ENCODE measurements around the gene FMNL2. TPM values are rescaled to one million over a fixed set of nuclear protein-coding genes. Genes with fewer than 3 reads are reported as not detected.

FMNL2 gene
- total RNA-seq, 1 experiment from 2014 or later, result 38.2 TPM

- intact Hi-C loops (cut with micrococcal nuclease; ENCODE audit: unreplicated experiment), result loop anchor here (1.0 kb wide), 1 partner anchor 69 kb away; no protein-coding TSS in a partner anchor
- Mint-ChIP-seq H3K36me3 (ENCODE audit: insufficient read depth, unreplicated experiment) (peaks cover 10% of the 10 kb centered on the region), H3K4me3 (ENCODE audit: unreplicated experiment) (no peak overlapping the region), H3K27ac (ENCODE audit: unreplicated experiment) (peak overlapping the region; percentile 46), H3K27me3 (ENCODE audit: insufficient read depth, unreplicated experiment) (no peaks in the 10 kb centered on the region), H3K9me3 (ENCODE audit: unreplicated experiment) (no peaks in the 10 kb centered on the region), H3K4me1 (ENCODE audit: low read depth, unreplicated experiment) (peaks cover 78% of the 10 kb centered on the region)
- H3K4me1 ChIP-seq, result peaks cover 33% of the 10 kb centered on the region
- TF ChIP-seq, protein P1, sequence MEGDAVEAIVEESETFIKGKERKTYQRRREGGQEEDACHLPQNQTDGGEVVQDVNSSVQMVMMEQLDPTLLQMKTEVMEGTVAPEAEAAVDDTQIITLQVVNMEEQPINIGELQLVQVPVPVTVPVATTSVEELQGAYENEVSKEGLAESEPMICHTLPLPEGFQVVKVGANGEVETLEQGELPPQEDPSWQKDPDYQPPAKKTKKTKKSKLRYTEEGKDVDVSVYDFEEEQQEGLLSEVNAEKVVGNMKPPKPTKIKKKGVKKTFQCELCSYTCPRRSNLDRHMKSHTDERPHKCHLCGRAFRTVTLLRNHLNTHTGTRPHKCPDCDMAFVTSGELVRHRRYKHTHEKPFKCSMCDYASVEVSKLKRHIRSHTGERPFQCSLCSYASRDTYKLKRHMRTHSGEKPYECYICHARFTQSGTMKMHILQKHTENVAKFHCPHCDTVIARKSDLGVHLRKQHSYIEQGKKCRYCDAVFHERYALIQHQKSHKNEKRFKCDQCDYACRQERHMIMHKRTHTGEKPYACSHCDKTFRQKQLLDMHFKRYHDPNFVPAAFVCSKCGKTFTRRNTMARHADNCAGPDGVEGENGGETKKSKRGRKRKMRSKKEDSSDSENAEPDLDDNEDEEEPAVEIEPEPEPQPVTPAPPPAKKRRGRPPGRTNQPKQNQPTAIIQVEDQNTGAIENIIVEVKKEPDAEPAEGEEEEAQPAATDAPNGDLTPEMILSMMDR (IDR thresholded peaks at IDR 0.05; ENCODE audit: insufficient read depth in 1 of 2, low read depth in 1 of 2, low read length in 1 of 2, severe bottlenecking in 1 of 2, unreplicated experiment in 1 of 2), result no peak
- CTCF ChIA-PET, result no interaction called here
- BruUV-seq (replicated peaks), result no TSS peak
- no peak overlapping the region for H3K4me3 ChIP-seq (ENCODE audit: low read depth, low read length)
- H3K36me3 ChIP-seq (ENCODE audit: control insufficient read depth, insufficient read depth, low read length), result no peaks in the 10 kb centered on the region
- H3K27me3 ChIP-seq (replicated peaks; ENCODE audit: control insufficient read depth, insufficient read depth, low read length), result no peaks in the 10 kb centered on the region
- POLR2A ChIA-PET, result interaction anchor here (0.6 kb wide), 1 partner anchor 222 kb away, joined by 3 read pairs; no protein-coding TSS in a partner anchor
- DNase-seq, result no peak
- H3K9me3 ChIP-seq, result no peaks in the 10 kb centered on the region
Measured at GRCh38 chr2:152402780-152403759, 68.1 kb downstream of the FMNL2 start.

- TF ChIP-seq, protein P1 (IDR thresholded peaks at IDR 0.05; ENCODE audit: insufficient read depth in 1 of 2, low read depth in 1 of 2, low read length in 1 of 2, severe bottlenecking in 1 of 2, unreplicated experiment in 1 of 2), result no peak
- CTCF ChIA-PET, result no interaction called here
- Histone ChIP-seq H3K4me1 (peaks cover 33% of the 10 kb centered on the region), H3K36me3 (ENCODE audit: control insufficient read depth, insufficient read depth, low read length) (no peaks in the 10 kb centered on the region), H3K27me3 (replicated peaks; ENCODE audit: control insufficient read depth, insufficient read depth, low read length) (no peaks in the 10 kb centered on the region), H3K4me3 (ENCODE audit: low read depth, low read length) (no peak overlapping the region), H3K9me3 (no peaks in the 10 kb centered on the region)
- intact Hi-C loops (cut with micrococcal nuclease; ENCODE audit: unreplicated experiment), result loop anchor here (1.0 kb wide), 1 partner anchor 8 kb away; no protein-coding TSS in a partner anchor
- POLR2A ChIA-PET, result no interaction called here
- DNase-seq, result peak in 1 of 2 experiments; percentile 34
- Mint-ChIP-seq H3K36me3 (ENCODE audit: insufficient read depth, unreplicated experiment) (peaks cover 10% of the 10 kb centered on the region), H3K27ac (ENCODE audit: unreplicated experiment) (peak overlapping the region; percentile 77), H3K9me3 (ENCODE audit: unreplicated experiment) (no peaks in the 10 kb centered on the region), H3K4me1 (ENCODE audit: low read depth, unreplicated experiment) (peaks cover 72% of the 10 kb centered on the region), H3K4me3 (ENCODE audit: unreplicated experiment) (no peak overlapping the region), H3K27me3 (ENCODE audit: insufficient read depth, unreplicated experiment) (no peaks in the 10 kb centered on the region)
- BruUV-seq (replicated peaks), result no TSS peak
Measured at GRCh38 chr2:152405206-152406118, 70.5 kb downstream of the FMNL2 start.
